HL-60 (cell line): Measurements from ENCODE around the gene IER2.
A peak's percentile ranks its signal among the peaks of the same experiment; 100 is the strongest.
"Not testable (repeated sequence)": the region's sequence is repeated elsewhere in the genome, so short reads cannot be mapped to it uniquely, and the experiment has no call there.

Experiments used
- DNase-seq, 2 experiments: peaks; one replicate each; pipeline ENCODE4 v3.0.0-alpha.2; 2010 to 2020; ENCODE audit warnings: low read depth in 1 of 2, low spot score in 1 of 2
- H3K27ac ChIP-seq: fragments of 250-450 bp; sonication (Bioruptor Pico); replicated peaks from 2 replicates; pipeline ENCODE4 v1.5.1; 2020; ENCODE audit warnings: mild to moderate bottlenecking, moderate library complexity
- H3K27me3 ChIP-seq: fragments of 250-450 bp; sonication (Bioruptor Pico); 2 replicates; pipeline ENCODE4 v1.5.1; 2021; ENCODE audit warnings: mild to moderate bottlenecking, moderate library complexity; ENCODE audit not compliant: insufficient read depth, poor library complexity, severe bottlenecking
- H3K4me3 ChIP-seq: replicated peaks from 2 replicates; pipeline ENCODE4 v1.5.1; 2011; ENCODE audit warnings: mild to moderate bottlenecking, control low read depth, low read length; ENCODE audit not compliant: insufficient read depth
- GABPA ChIP-seq: IDR thresholded peaks from 2 replicates; pipeline ENCODE4 v1.6.1; 2012; ENCODE audit warnings: low read depth
- POLR2AphosphoS5 ChIP-seq: IDR thresholded peaks from 2 replicates; pipeline ENCODE4 v1.6.1; 2012; ENCODE audit warnings: low read depth
- SPI1 ChIP-seq: IDR thresholded peaks from 2 replicates; pipeline ENCODE4 v1.6.1; 2012; ENCODE audit warnings: low read depth, mild to moderate bottlenecking, borderline replicate concordance
- TF ChIP-seq, protein P1 (sequence below): IDR thresholded peaks from 2 replicates; pipeline ENCODE4 v1.6.1; 2012; ENCODE audit warnings: low read depth; ENCODE audit not compliant: insufficient replicate concordance
- TF ChIP-seq, protein P2 (sequence below): IDR thresholded peaks from one replicate; pipeline ENCODE4 v1.5.1; 2011; ENCODE audit warnings: low read length, control low read depth, inconsistent platforms; ENCODE audit not compliant: insufficient read depth

Gene IER2

DNA sequence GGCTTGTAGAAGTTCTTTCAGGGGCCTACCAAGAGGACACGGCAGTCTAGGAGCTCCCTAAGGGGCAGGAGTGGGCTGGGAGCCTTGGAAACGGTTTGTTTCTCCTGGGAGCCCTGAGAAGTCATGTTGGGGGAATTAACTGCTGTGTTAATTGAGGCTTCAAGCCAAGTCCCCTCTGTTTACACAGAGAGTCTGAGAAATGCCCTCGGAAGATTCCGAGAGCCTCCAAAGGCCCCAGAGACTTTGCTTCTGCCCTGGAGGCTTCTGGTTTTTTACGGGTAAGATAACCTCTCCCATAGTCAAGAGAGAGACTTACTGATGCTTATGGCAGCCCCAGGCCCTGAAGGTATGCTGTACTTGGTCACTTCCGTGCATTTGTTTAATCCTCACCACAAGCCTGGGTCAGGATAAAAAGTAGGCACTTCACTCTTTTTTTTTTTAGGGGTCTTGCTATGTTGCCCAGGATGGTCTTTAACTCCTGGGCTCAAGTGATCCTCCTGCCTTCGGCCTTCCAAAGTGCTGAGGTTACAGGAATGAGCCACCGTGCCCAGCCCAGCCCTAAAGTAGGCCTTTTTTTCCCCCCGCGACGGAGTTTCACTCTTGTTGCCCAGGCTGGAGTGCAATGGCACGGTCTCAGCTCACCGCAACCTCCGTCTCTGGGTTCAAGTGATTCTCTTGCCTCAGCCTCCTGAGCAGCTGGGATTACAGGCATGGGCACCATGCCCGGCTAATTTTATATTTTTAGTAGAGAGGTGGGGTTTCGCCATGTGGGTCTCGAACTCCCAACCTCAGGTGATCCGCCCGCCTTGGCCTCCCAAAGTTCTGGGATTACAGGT lies 15.2 kb downstream of the IER2 start:
- Histone ChIP-seq H3K27me3 (no peaks in the 10 kb centered on the region), H3K27ac (peak overlapping the region; percentile 69), H3K4me3 (no peak overlapping the region)
- no peak for DNase-seq
- TF ChIP-seq, protein P1, sequence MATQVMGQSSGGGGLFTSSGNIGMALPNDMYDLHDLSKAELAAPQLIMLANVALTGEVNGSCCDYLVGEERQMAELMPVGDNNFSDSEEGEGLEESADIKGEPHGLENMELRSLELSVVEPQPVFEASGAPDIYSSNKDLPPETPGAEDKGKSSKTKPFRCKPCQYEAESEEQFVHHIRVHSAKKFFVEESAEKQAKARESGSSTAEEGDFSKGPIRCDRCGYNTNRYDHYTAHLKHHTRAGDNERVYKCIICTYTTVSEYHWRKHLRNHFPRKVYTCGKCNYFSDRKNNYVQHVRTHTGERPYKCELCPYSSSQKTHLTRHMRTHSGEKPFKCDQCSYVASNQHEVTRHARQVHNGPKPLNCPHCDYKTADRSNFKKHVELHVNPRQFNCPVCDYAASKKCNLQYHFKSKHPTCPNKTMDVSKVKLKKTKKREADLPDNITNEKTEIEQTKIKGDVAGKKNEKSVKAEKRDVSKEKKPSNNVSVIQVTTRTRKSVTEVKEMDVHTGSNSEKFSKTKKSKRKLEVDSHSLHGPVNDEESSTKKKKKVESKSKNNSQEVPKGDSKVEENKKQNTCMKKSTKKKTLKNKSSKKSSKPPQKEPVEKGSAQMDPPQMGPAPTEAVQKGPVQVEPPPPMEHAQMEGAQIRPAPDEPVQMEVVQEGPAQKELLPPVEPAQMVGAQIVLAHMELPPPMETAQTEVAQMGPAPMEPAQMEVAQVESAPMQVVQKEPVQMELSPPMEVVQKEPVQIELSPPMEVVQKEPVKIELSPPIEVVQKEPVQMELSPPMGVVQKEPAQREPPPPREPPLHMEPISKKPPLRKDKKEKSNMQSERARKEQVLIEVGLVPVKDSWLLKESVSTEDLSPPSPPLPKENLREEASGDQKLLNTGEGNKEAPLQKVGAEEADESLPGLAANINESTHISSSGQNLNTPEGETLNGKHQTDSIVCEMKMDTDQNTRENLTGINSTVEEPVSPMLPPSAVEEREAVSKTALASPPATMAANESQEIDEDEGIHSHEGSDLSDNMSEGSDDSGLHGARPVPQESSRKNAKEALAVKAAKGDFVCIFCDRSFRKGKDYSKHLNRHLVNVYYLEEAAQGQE, result no peak
- TF ChIP-seq GABPA, result no peak
- no peak for TF ChIP-seq SPI1
- TF ChIP-seq, protein P2, sequence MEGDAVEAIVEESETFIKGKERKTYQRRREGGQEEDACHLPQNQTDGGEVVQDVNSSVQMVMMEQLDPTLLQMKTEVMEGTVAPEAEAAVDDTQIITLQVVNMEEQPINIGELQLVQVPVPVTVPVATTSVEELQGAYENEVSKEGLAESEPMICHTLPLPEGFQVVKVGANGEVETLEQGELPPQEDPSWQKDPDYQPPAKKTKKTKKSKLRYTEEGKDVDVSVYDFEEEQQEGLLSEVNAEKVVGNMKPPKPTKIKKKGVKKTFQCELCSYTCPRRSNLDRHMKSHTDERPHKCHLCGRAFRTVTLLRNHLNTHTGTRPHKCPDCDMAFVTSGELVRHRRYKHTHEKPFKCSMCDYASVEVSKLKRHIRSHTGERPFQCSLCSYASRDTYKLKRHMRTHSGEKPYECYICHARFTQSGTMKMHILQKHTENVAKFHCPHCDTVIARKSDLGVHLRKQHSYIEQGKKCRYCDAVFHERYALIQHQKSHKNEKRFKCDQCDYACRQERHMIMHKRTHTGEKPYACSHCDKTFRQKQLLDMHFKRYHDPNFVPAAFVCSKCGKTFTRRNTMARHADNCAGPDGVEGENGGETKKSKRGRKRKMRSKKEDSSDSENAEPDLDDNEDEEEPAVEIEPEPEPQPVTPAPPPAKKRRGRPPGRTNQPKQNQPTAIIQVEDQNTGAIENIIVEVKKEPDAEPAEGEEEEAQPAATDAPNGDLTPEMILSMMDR, result no peak
- TF ChIP-seq POLR2AphosphoS5, result no peak

DNA sequence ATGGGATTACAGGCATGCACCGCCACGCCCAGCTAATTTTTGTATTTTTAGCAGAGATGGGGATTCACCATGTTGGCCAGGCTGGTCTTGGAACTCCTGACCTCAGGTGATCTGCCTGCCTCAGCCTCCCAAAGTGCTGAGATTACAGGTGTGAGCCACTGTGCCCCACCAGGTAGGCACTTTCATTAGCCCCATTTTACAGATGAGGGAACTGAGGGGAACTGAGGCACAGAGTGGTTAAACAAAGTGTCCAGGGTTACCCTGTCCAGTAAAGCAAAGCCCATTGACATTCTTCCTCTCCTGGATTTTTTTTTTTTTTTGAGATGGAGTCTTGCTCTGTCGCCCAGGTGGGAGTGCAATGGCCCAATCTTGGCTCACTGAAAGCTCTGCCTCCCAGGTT lies 15.9 kb downstream of the IER2 start:
- not testable (repeated sequence) for H3K27me3 ChIP-seq, H3K4me3 ChIP-seq, DNase-seq
- peak overlapping the region; percentile 80; the same call in 1 of the 2 replicates for H3K27ac ChIP-seq

DNA sequence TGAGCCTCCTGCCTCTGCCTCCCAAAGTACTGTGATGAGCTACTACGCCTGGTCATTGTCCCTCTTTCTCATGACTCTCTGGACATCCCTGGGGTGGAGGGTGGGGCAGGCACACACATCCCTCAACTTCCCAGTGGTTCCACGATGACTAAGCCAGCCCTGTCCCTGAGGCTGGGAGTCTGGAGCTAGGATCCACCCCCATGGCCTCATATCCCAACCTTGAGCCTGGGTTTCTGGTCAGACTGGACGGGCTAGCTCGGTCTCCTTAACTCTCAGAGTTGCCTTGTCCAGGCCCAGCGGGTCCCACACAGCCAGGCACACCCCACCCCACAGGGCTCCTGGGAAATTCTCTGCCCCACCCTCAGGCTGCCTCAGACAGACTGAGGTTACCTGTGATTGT lies 19.6 kb downstream of the IER2 start:
- Histone ChIP-seq H3K4me3 (no peak overlapping the region), H3K27ac (no peak overlapping the region), H3K27me3 (no peaks in the 10 kb centered on the region)
- DNase-seq, result no peak
- TF ChIP-seq GABPA, result no peak
- TF ChIP-seq, protein P1, result no peak
- no peak for TF ChIP-seq POLR2AphosphoS5
- TF ChIP-seq SPI1, result no peak

DNA sequence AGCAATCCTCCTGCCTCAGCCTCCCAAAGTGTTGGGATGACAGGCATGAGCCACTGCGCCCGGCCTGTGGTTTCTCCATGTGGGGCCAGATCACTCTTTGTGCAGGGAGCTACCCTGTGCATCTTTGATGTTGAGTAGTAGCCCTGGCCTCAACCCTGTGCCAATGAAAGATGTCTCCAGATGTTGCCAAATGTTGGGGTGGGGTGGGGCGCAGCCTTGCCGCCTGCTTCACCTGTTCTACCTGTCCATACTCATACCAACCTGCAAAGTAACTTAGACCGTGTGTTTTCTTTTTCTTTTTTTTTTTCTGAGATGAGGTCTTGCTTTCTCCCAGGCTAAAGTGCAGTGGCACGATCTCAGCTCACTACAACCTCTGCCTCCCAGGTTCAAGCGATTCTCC lies 20.9 kb downstream of the IER2 start:
- no peak overlapping the region for H3K27ac ChIP-seq

More for the DNA sequence above, 20.9 kb downstream of the IER2 start:
- DNase-seq, result no peak
- TF ChIP-seq, protein P1, result no peak
- TF ChIP-seq, protein P2, result no peak
- TF ChIP-seq SPI1 (no peak), GABPA (no peak), POLR2AphosphoS5 (no peak)
- no peak overlapping the region for H3K4me3 ChIP-seq
- H3K27me3 ChIP-seq, result no peaks in the 10 kb centered on the region
